ENCODE data around the gene TEX36.
"Not testable (repeated sequence)": the region's sequence is repeated elsewhere in the genome, so short reads cannot be mapped to it uniquely, and the experiment has no call there.

TEX36 gene

DNA sequence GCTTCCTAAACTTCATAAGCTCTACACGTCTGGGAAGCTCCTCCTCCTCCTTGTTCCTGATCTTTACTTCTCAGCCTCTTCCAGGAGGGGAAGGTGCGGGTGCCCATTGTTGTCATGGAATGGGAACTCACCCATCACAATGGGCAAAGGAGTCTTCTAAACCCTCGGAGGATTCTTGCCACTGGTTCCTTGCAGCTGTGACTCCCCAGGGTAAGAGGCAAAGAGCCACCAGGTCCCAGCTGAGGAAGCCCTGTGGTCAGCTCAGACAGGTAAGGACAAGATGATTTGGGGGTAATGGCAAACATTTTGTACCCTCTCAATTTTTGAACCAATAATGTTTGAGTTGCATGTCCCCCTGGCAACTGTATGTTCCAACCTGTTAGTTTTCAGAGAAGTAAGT is at the start of gene TEX36:
TSS of gene TEX36 (minus strand) at position 101 of the 400 bp plus-strand sequence. CDS start 174 bp downstream, outside the sequence.
- DNase-seq (ENCODE audit: low spot score): no peak

DNA sequence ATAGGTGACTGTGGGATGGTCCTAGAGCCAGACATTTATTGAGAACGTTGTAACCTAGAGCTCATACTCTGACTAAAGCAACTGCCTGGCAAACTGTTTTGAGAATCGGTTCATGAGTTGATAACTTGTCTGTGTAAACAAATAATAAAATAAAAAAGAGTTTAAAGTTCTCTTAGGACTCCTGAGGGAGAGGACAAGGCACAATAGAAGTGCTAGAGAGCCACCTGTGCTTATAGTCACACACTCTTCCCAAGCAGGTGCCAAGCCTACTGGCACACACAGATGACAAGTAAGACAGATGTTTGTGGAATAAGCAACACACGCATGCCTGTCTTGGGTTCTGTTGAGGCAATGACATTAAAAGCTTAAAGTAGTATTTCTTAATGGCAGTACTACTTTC is 44.5 kb upstream of the TEX36 start:
- DNase-seq (ENCODE audit: low spot score): no peak

DNA sequence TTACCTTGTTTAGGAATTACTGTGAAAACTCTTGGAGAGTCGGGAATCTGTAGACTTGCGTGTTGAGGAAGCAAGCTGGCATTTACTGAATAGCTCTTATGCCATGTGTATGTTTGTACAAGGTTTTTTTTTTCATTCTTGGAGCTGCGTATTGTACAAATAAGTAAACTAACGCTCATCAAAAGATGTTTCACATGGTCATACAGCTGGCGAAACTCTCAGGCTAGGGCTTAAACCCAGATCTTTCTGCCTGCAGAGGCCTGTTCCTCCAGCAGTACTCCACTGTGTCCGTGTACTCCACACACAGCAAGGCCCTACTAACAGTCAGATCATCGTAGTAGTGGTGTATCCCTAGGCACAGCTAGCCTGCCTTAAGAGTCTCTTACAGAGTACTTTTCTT is 44.0 kb upstream of the TEX36 start:
- no peak for DNase-seq (ENCODE audit: low spot score)

- DNase-seq (ENCODE audit: low spot score): no peak
Observed at GRCh38 chr10:125722811-125723210, 39.8 kb upstream of the TEX36 start.

GRCh38 chr10:125721035-125721434 is 38.1 kb upstream of the TEX36 start:
- no peak for DNase-seq (ENCODE audit: low spot score)

GRCh38 chr10:125720002-125720382 is 37.0 kb upstream of the TEX36 start:
- peak; percentile 17 for DNase-seq (ENCODE audit: low spot score)

DNA sequence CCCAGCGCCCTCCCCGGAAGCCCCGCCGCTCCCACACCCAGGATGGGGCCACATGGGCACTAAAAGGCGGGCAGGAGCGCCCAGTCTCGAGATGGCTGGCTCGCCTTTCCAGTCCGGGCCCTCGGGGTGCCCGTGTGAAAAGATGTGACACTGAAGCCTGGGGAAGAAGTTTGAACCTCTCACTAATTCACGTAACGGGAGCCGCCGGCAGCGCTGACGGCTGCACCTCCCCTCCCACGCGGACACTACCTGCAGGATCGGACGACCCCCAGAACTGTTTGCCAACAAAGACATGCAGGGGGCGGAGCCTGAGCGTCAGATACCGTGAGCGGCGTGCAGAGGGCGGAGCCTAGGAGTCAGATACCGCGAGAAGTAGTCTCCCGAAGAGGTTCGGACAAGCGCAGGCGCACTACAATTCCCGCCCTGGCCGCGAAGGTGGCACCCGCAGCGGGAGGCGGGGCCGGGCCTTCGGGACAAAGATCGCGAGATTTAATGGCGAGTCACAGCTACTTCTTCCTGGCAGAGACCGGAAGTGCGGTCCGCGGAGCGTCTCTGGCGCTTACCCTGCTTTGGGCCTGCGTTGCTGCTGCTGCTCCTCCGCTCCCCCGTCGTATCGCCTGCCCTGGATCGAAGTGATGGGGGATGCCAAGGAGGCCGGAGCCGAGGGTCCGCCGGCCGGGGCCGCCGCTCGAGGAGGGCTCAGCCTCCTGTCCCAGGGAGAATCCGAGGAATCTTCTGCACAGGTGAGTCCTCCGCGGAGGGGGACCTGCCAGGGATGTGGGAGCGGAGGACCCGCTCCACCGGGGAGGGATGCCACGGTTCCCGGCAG is 36.4 kb upstream of the TEX36 start, which contains the start of gene EDRF1:
TSS of gene EDRF1 (plus strand) at position 537 of the 829 bp plus-strand sequence. CDS start at position 636, 99 bp downstream.
- peak; percentile 99 for DNase-seq (ENCODE audit: low spot score)

GRCh38 chr10:125714728-125715127 is 31.8 kb upstream of the TEX36 start:
- not testable (repeated sequence) for DNase-seq (ENCODE audit: low spot score)

GRCh38 chr10:125711110-125711750 is 28.3 kb upstream of the TEX36 start:
- no peak for DNase-seq (ENCODE audit: low spot score)

- no peak for DNase-seq (ENCODE audit: low spot score)
Observed at GRCh38 chr10:125709553-125710474, 26.9 kb upstream of the TEX36 start.

DNA sequence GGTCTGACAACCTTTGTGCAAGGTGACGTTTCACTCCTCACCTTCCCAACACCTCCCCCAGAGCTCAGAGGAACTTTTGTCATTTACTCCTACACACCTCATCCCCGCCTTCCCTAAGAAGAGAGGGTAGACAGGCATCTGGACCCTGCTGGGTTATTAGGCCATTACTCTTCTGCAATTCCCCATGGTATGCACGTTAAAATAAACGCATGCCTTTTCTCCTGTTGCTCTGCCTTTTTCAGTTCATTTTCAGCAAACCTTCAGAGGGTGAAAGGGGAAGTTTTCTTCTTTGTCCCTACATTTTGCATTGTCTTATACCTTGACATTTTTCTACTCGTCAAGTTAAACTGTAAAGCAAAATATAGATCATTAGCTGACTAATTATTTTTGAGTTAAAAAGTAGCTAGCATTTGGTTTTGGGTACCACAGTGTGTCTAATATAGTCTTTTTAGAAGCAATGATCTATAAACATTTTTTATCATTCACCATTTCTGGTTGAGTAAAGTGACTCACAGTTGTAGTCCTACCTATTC is 26.1 kb upstream of the TEX36 start:
- DNase-seq (ENCODE audit: low spot score): no peak

DNA sequence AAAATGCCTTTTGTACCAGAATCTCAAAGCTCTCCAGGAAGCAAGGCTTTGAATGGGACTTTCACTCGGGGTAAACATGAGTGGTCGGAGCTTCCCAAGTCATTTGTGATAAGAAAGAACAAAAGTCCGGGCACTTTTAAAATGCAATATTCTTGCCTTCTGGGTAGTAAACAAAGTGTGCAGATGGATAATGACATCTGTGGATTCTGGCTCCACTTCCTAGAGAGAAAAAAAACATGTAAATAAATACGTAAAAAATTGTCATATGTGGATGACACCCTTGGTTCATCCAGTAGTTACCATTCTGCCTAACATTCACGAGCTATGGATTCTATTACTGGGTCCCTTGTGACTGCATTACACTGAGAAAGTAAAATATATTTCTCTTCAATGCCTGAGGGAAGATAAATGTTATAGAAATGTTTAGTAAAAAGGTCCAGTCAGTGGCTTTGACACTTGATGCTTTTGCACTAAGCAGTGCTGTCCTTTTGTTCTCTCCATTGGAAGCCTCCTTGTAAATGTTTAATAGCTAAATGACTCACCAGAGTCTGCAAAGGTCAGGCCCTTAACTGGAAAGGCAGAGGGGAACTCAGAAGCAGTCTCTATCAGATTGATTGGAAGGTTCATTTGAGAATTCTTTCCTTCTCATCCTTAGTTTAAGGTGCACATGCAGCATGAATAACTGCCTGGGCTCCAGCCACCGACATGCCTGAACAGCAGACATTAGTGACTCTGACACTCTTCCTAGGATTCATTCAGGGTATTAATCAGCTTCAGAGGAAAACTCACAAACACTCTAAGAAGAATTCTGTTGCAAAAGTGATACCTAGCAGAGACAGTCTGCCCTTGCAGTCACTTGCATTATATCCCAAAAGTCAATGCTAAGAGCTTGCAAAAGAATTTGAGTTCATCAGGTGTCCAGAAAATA is 24.8 kb upstream of the TEX36 start:
- DNase-seq (ENCODE audit: low spot score): no peak

GRCh38 chr10:125700355-125700911 is 17.5 kb upstream of the TEX36 start:
- no peak for DNase-seq (ENCODE audit: low spot score)

DNA sequence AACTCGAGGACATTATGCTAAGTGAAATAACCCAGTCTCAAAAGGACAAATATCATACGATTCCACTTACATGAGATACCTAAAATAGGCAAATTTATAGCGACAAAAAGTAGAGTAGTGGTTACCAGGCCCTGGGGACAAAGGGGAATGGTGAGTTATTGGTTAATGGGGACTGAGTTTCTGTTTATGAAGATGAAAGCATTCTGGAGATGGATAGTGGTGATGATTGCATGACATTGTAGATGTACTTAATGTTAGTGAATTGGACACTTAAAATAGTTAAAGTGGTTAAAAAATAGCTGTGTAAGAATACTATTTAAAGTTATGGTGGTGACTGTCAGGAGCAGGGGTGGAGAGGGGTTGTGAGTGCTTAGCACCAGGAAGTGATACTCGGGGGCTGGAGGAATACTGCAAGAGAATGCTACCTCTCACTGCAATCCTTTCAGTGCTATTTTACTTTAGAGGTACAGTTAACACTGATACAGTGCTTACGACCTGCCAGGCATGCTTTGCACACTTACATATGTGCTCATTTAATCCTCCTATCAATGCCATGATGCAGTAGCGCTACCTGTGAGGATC is 16.7 kb upstream of the TEX36 start:
- no peak for DNase-seq (ENCODE audit: low spot score)

DNA sequence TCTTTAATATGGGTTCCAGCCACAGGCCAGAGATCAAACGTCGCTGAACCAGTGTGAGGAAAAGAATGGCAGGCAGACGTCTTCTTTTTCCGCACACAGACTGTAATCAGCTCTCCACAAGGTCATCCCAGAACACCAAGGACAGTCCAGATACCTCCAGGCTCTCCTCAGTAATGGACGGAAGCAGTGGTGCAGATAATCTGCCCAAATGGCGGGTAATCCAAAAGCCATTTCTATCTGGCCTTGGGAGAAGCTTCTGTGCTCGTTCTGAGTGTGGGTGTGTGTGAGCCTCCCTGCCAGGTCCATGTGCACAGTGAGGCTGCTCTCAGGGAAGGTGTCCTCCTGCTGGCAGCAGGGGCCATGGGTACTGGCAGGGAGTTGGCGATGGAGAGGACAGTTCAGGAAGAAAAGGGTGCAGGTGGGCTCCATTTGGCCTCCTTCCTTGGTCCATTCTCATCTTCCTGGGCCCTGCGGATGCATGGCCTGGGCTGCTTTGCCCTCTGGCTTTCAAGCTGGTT is 15.6 kb upstream of the TEX36 start:
- no peak for DNase-seq (ENCODE audit: low spot score)

GRCh38 chr10:125696884-125697283 is 13.9 kb upstream of the TEX36 start:
- not testable (repeated sequence) for DNase-seq (ENCODE audit: low spot score)

GRCh38 chr10:125694883-125695282 is 11.9 kb upstream of the TEX36 start:
- no peak for DNase-seq (ENCODE audit: low spot score)

GRCh38 chr10:125693524-125693847 is 10.5 kb upstream of the TEX36 start:
- no peak for DNase-seq (ENCODE audit: low spot score)

- DNase-seq (ENCODE audit: low spot score): no peak
Observed at GRCh38 chr10:125692601-125693523, 9.9 kb upstream of the TEX36 start.
